Activated B cell treated with CpG ODN at 0.5 μM for 24 hours (primary cell): ENCODE data around the gene KDM5A. TPM values are rescaled to one million over a fixed set of nuclear protein-coding genes. Genes with fewer than 3 reads are reported as not detected.

ENCODE experiments used
- ATAC-seq: fragments of 200-7000 bp; cut with Tn5 transposase; one replicate; pipeline ENCODE4 v1.10.0; 2021; ENCODE audit warnings: low read depth, mild to moderate bottlenecking, moderate library complexity
- CTCF ChIA-PET: fragments of 350-600 bp; sonication (Branson Sonifier 250); formaldehyde crosslinking; loops from one replicate; lab custom pipeline; 2021; ENCODE audit warnings: antibody characterized with exemption; lab: Charles Lee
- POLR2A ChIA-PET: fragments of 350-600 bp; sonication (Branson Sonifier 250); formaldehyde crosslinking; loops from one replicate; lab custom pipeline; 2021; ENCODE audit warnings: antibody characterized with exemption; lab: Charles Lee
- DNase-seq: peaks from one replicate; pipeline ENCODE4 v3.0.0; 2022
- H3K27ac Mint-ChIP-seq: one replicate; pipeline ENCODE4 v1.8.0; 2020; ENCODE audit warnings: mixed read lengths
- H3K27me3 Mint-ChIP-seq: one replicate; pipeline ENCODE4 v1.8.0; 2021; ENCODE audit warnings: mixed read lengths
- H3K36me3 Mint-ChIP-seq: one replicate; pipeline ENCODE4 v1.8.0; 2021; ENCODE audit warnings: low read depth, mixed read lengths
- H3K4me1 Mint-ChIP-seq: one replicate; pipeline ENCODE4 v1.8.0; 2021; ENCODE audit warnings: mixed read lengths
- H3K4me3 Mint-ChIP-seq: one replicate; pipeline ENCODE4 v1.8.0; 2020; ENCODE audit warnings: mild to moderate bottlenecking, mixed read lengths
- H3K9me3 Mint-ChIP-seq: one replicate; pipeline ENCODE4 v1.8.0; 2020; ENCODE audit warnings: mixed read lengths
- CTCF ChIP-seq: fragments of 200-600 bp; IDR thresholded peaks from one replicate; pipeline ENCODE4 v1.8.0; 2022; ENCODE audit warnings: antibody characterized with exemption, mild to moderate bottlenecking
- intact Hi-C: fragments of 100-400 bp; cut with micrococcal nuclease; formaldehyde crosslinking; loops from one replicate; pipeline ENCODE4 v1.15.1; 2024
- total RNA-seq: library from RNA; stranded (reverse); gene quantifications from 2 replicates; pipeline ENCODE4 v1.2.3, GENCODE V29; 2022

KDM5A gene
- total RNA-seq, 1 donor from 2014 or later: 135 TPM

- Mint-ChIP-seq H3K4me3 (no peak overlapping the region), H3K36me3 (no peaks in the 10 kb centered on the region), H3K9me3 (no peaks in the 10 kb centered on the region), H3K27ac (no peak overlapping the region), H3K4me1 (no peaks in the 10 kb centered on the region), H3K27me3 (peaks cover 41% of the 10 kb centered on the region)
- no peak for DNase-seq
- no peak for ATAC-seq
- ChIA-PET CTCF (no interaction called here), POLR2A (no interaction called here)
- intact Hi-C loops: no loop called here
- no peak for TF ChIP-seq CTCF
Observed at GRCh38 chr12:253116-253831, 135.8 kb downstream of the KDM5A start.

- TF ChIP-seq CTCF: no peak
- peaks cover 35% of the 10 kb centered on the region for H3K27me3 Mint-ChIP-seq
- CTCF ChIA-PET: no interaction called here
Observed at GRCh38 chr12:252636-253035, 136.5 kb downstream of the KDM5A start.

GRCh38 chr12:247271-247670 lies 141.8 kb downstream of the KDM5A start:
- intact Hi-C loops: no loop called here
- ATAC-seq (no peak), DNase-seq (no peak)
- ChIA-PET POLR2A (no interaction called here), CTCF (no interaction called here)
- H3K27me3 Mint-ChIP-seq: peaks cover 7% of the 10 kb centered on the region
- peaks cover 9% of the 10 kb centered on the region for H3K9me3 Mint-ChIP-seq
- no peak overlapping the region for H3K4me3 Mint-ChIP-seq
- peaks cover 2% of the 10 kb centered on the region for H3K36me3 Mint-ChIP-seq
- no peak for TF ChIP-seq CTCF
- H3K4me1 Mint-ChIP-seq: no peaks in the 10 kb centered on the region
- H3K27ac Mint-ChIP-seq: no peak overlapping the region

More at GRCh38 chr12:252636-253035, 136.5 kb downstream of the KDM5A start:
- Mint-ChIP-seq H3K27ac (no peak overlapping the region), H3K9me3 (peaks cover 4% of the 10 kb centered on the region), H3K4me3 (no peak overlapping the region), H3K4me1 (no peaks in the 10 kb centered on the region), H3K36me3 (no peaks in the 10 kb centered on the region)
- POLR2A ChIA-PET: no interaction called here
- intact Hi-C loops: no loop called here
- no peak for ATAC-seq
- DNase-seq: no peak

- Mint-ChIP-seq H3K4me3 (no peak overlapping the region), H3K36me3 (peaks cover 2% of the 10 kb centered on the region), H3K27ac (no peak overlapping the region), H3K27me3 (peaks cover 16% of the 10 kb centered on the region), H3K9me3 (peaks cover 9% of the 10 kb centered on the region), H3K4me1 (no peaks in the 10 kb centered on the region)
- TF ChIP-seq CTCF: no peak
- no peak for DNase-seq
- ChIA-PET POLR2A (no interaction called here), CTCF (no interaction called here)
- no peak for ATAC-seq
- intact Hi-C loops: no loop called here
Observed at GRCh38 chr12:243381-243780, 145.7 kb downstream of the KDM5A start.

GRCh38 chr12:242496-242895 lies 146.6 kb downstream of the KDM5A start:
- CTCF ChIA-PET: no interaction called here
- no peak for TF ChIP-seq CTCF
- H3K36me3 Mint-ChIP-seq: peaks cover 2% of the 10 kb centered on the region
- POLR2A ChIA-PET: no interaction called here
- intact Hi-C loops: no loop called here
- peaks cover 5% of the 10 kb centered on the region for H3K9me3 Mint-ChIP-seq
- H3K27ac Mint-ChIP-seq: no peak overlapping the region
- DNase-seq (no peak), ATAC-seq (no peak)
- no peaks in the 10 kb centered on the region for H3K4me1 Mint-ChIP-seq
- peaks cover 18% of the 10 kb centered on the region for H3K27me3 Mint-ChIP-seq
- no peak overlapping the region for H3K4me3 Mint-ChIP-seq
